HepG2 (cell line): Measurements from ENCODE around the gene LEMD3. TPM values are rescaled to one million over a fixed set of nuclear protein-coding genes. Genes with fewer than 3 reads are reported as not detected.

Experiments used
- ATAC-seq: fragments of 200-7000 bp; cut with Tn5 transposase; 3 replicates; pipeline ENCODE4 v1.9.1; 2020; ENCODE audit warnings: mild to moderate bottlenecking, moderate library complexity
- BruUV-seq: library from RNA; stranded (reverse); fragments of 400-500 nt; replicated peaks from 2 replicates; lab custom pipeline; 2021; lab: Mats Ljungman, UMichigan
- CTCF ChIA-PET: fragments of 300-600 bp; formaldehyde crosslinking; extraction: SDS; loops from one replicate; lab custom pipeline; 2021; ENCODE audit warnings: low total read pairs, inconsistent platforms, low intra/inter-chr PET ratio; lab: Yijun Ruan, JAX
- POLR2A ChIA-PET: fragments of 350-600 bp; sonication (Branson Sonifier 250); formaldehyde crosslinking; loops from one replicate; lab custom pipeline; 2020; ENCODE audit warnings: antibody characterized with exemption, inconsistent platforms; lab: Yijun Ruan, JAX
- DNase-seq: peaks from one replicate; pipeline ENCODE4 v3.0.0-alpha.2; 2015; ENCODE audit warnings: low spot score
- FAIRE-seq: peaks from 3 replicates; lab custom pipeline; 2011; peaks lifted over from hg19 to GRCh38; lab: Jason Lieb, UNC
- H2AFZ ChIP-seq: one replicate; pipeline ENCODE4 v1.6.1; 2011; ENCODE audit warnings: low read length, inconsistent platforms
- H3K27ac ChIP-seq: fragments of 300-600 bp; 3 replicates; pipeline ENCODE4 v1.8.0; 2011; ENCODE audit warnings: mixed run types, mild to moderate bottlenecking, mixed read lengths, low read length, inconsistent platforms; ENCODE audit not compliant: insufficient read depth; ENCODE audit errors: extremely low read length
- H3K27me3 ChIP-seq, 2 experiments: fragments of 200-600 bp in 1 of 2; 2 replicates in 1 of 2; 3 replicates in 1 of 2; pipeline versions ENCODE4 v1.6.0 to v1.8.0; 2011; ENCODE audit warnings: low read length in 2 of 2, mild to moderate bottlenecking in 2 of 2, moderate library complexity in 2 of 2, inconsistent platforms in 1 of 2; ENCODE audit not compliant: insufficient read depth in 2 of 2, control insufficient read depth in 1 of 2
- H3K36me3 ChIP-seq, 2 experiments: fragments of 200-600 bp in 1 of 2; replicated peaks in 1 of 2; 2 replicates in 1 of 2; 3 replicates in 1 of 2; pipeline versions ENCODE4 v1.5.1 to v1.8.0; 2011; ENCODE audit warnings: low read length in 2 of 2, inconsistent platforms in 1 of 2; ENCODE audit not compliant: insufficient read depth in 2 of 2, control insufficient read depth in 1 of 2
- H3K4me1 ChIP-seq: 2 replicates; pipeline ENCODE4 v1.5.1; 2012; ENCODE audit warnings: low read length, inconsistent platforms; ENCODE audit not compliant: insufficient read depth
- H3K4me2 ChIP-seq: 2 replicates; pipeline ENCODE4 v1.6.0; 2011; ENCODE audit warnings: low read depth, low read length, inconsistent platforms
- H3K4me3 ChIP-seq, 3 experiments: fragments of 200-600 bp in 1 of 3; sonication (generic), shearing (Covaris generic) in 1 of 3; replicated peaks in 1 of 3; 2 replicates each; pipeline ENCODE4 v1.5.1; 2011 to 2016; ENCODE audit warnings: low read length in 3 of 3, inconsistent platforms in 2 of 3, low read depth in 2 of 3, mild to moderate bottlenecking in 2 of 3, control low read depth in 1 of 3, mixed read lengths in 1 of 3; ENCODE audit not compliant: insufficient read depth in 1 of 3
- H3K79me2 ChIP-seq: one replicate; pipeline ENCODE4 v1.6.1; 2011; ENCODE audit warnings: low read length, inconsistent platforms; ENCODE audit not compliant: insufficient read depth
- H3K9ac ChIP-seq: 2 replicates; pipeline ENCODE4 v1.6.0; 2011; ENCODE audit warnings: mild to moderate bottlenecking, low read depth, low read length, inconsistent platforms; ENCODE audit not compliant: insufficient read depth
- H3K9me3 ChIP-seq: 2 replicates; pipeline ENCODE4 v1.5.1; 2012; ENCODE audit warnings: mild to moderate bottlenecking, low read length
- H4K20me1 ChIP-seq: 2 replicates; pipeline ENCODE4 v1.6.0; 2011; ENCODE audit warnings: inconsistent platforms, mild to moderate bottlenecking, low read length, moderate library complexity; ENCODE audit not compliant: insufficient read depth
- ATF1 ChIP-seq: IDR thresholded peaks from 2 replicates; pipeline ENCODE4 v1.6.1; 2016; ENCODE audit warnings: mild to moderate bottlenecking, control low read depth
- ATF7 ChIP-seq, 2 experiments: fragments of 450-650 bp in 1 of 2; sonication (generic) in 1 of 2; formaldehyde crosslinking in 1 of 2; IDR thresholded peaks; 2 replicates each; pipeline versions ENCODE4 v1.4.0 to v1.6.1; 2016 to 2020; ENCODE audit warnings: antibody characterized with exemption in 1 of 2, mild to moderate bottlenecking in 1 of 2, missing genetic modification reagents in 1 of 2
- EZH2 ChIP-seq: conservative IDR thresholded peaks from 2 replicates; pipeline ENCODE4 v1.6.1; 2012; ENCODE audit warnings: mild to moderate bottlenecking, low read depth, low read length, moderate library complexity
- HIC2 ChIP-seq: sonication (generic); formaldehyde crosslinking; IDR thresholded peaks from 2 replicates; pipeline ENCODE4 v1.9.0; 2022; ENCODE audit warnings: low read depth, missing genetic modification reagents
- JARID2 ChIP-seq: sonication (generic); formaldehyde crosslinking; IDR thresholded peaks from 2 replicates; pipeline ENCODE4 v1.8.1; 2023; ENCODE audit warnings: missing genetic modification reagents, inconsistent platforms; ENCODE audit not compliant: insufficient replicate concordance
- LCORL ChIP-seq, 2 experiments: fragments of 450-650 bp in 1 of 2; sonication (generic) in 1 of 2; formaldehyde crosslinking in 1 of 2; IDR thresholded peaks; 2 replicates each; pipeline versions ENCODE4 v1.5.0 to v1.6.1; 2017 to 2020; ENCODE audit warnings: antibody characterized with exemption in 1 of 2, missing genetic modification reagents in 1 of 2
- MAFF ChIP-seq: IDR thresholded peaks from 2 replicates; pipeline ENCODE4 v1.6.1; 2011; ENCODE audit warnings: low read depth, low read length, improper control_type of control experiment
- MAFK ChIP-seq, 2 experiments: IDR thresholded peaks in 1 of 2; conservative IDR thresholded peaks in 1 of 2; 2 replicates each; pipeline ENCODE4 v1.6.1; 2011; ENCODE audit warnings: improper control_type of control experiment in 2 of 2, low read length in 2 of 2
- NCOA1 ChIP-seq: sonication (generic); formaldehyde crosslinking; IDR thresholded peaks from 2 replicates; pipeline ENCODE4 v1.9.0; 2021; ENCODE audit warnings: missing genetic modification reagents
- NCOR1 ChIP-seq: fragments of 200-600 bp; sonication (generic); IDR thresholded peaks from 2 replicates; pipeline ENCODE4 v1.7.0; 2017; ENCODE audit warnings: antibody characterized with exemption, low read length, borderline replicate concordance
- RAD21 ChIP-seq: fragments of 450-650 bp; formaldehyde crosslinking; IDR thresholded peaks from 2 replicates; pipeline ENCODE4 v1.5.0; 2020; ENCODE audit warnings: mild to moderate bottlenecking
- SALL1 ChIP-seq: sonication (generic); formaldehyde crosslinking; IDR thresholded peaks from 2 replicates; pipeline ENCODE4 v1.8.0; 2022; ENCODE audit warnings: mild to moderate bottlenecking, missing genetic modification reagents
- SUZ12 ChIP-seq: fragments of 150-350 bp; IDR thresholded peaks from 2 replicates; pipeline ENCODE4 v1.6.1; 2014; ENCODE audit warnings: low read depth, low read length
- ZNF18 ChIP-seq: sonication (generic); formaldehyde crosslinking; IDR thresholded peaks from 2 replicates; pipeline ENCODE4 v1.8.0; 2022; ENCODE audit warnings: mild to moderate bottlenecking, missing genetic modification reagents; ENCODE audit not compliant: insufficient replicate concordance
- ZNF326 ChIP-seq: sonication (generic); formaldehyde crosslinking; IDR thresholded peaks from 2 replicates; pipeline ENCODE4 v1.4.0; 2020; ENCODE audit warnings: missing genetic modification reagents, borderline replicate concordance
- ZNF367 ChIP-seq: sonication (generic); formaldehyde crosslinking; IDR thresholded peaks from 2 replicates; pipeline ENCODE4 v1.4.0; 2020; ENCODE audit warnings: missing genetic modification reagents, borderline replicate concordance
- ZNF678 ChIP-seq: sonication (generic); formaldehyde crosslinking; IDR thresholded peaks from 2 replicates; pipeline ENCODE4 v1.4.0; 2020; ENCODE audit warnings: mild to moderate bottlenecking, missing genetic modification reagents
- WGBS: methylation state at CpG from one replicate; pipeline ENCODE4 v1.1.6; 2017; ENCODE audit warnings: low lambda C conversion rate; 5-methylcytosine and 5-hydroxymethylcytosine counted together
- in situ Hi-C: cut with HindIII; loops from 2 replicates; pipeline ENCODE4 v1.10.0; 2017; ENCODE audit warnings: low pct_unique_long_range_greater_than_20kb; ENCODE audit not compliant: extremely low pct_ligation_motif_present
- intact Hi-C: fragments of 100-400 bp; cut with micrococcal nuclease; formaldehyde crosslinking; loops from one replicate; pipeline ENCODE4 v1.10.0; 2022; ENCODE audit not compliant: unreplicated experiment
- polyA plus RNA-seq, 8 experiments: library from polyadenylated mRNA; depleted of rRNA in 3 of 8; stranded (reverse) in 7 of 8; unstranded in 1 of 8; fragments of >200 nt; fragmentation: Illumina TruSeq in 4 of 8; extraction: Trizol in 4 of 8; gene quantifications; 2 replicates each; pipeline versions ENCODE4 v1.2.1 to v1.2.3, GENCODE V29; 2011 to 2016; ENCODE audit warnings: low read depth in 4 of 8, missing spikeins in 1 of 8, mixed read lengths in 1 of 8; ENCODE audit not compliant: insufficient read depth in 1 of 8
- total RNA-seq, 5 experiments: library from RNA; depleted of rRNA; stranded (reverse); fragments of >200 nt; fragmentation: Illumina TruSeq; extraction: Trizol; gene quantifications; 2 replicates each; pipeline ENCODE4 v1.2.3, GENCODE V29; 2016; ENCODE audit warnings: low read depth in 1 of 5

LEMD3 gene
- total and polyA plus RNA-seq, 2 of the 13 experiments (the other 11 are each of a cell fraction or from before 2014, with no cell fraction given): 9.3 to 18.7 TPM

- Histone ChIP-seq H3K27ac (peak overlapping the region; percentile 88), H3K4me3 (peak overlapping the region; percentile 92 to 97 (median 94)), H3K9me3 (no peaks in the 10 kb centered on the region), H3K9ac (peak overlapping the region; percentile 94), H2AFZ (no peak overlapping the region), H4K20me1 (peaks cover 46% of the 10 kb centered on the region), H3K79me2 (peaks cover 58% of the 10 kb centered on the region), H3K27me3 (no peaks in the 10 kb centered on the region; a peak in 1 of 5 replicates), H3K4me1 (peaks cover 42% of the 10 kb centered on the region), H3K4me2 (peak overlapping the region; percentile 91), H3K36me3 (no peaks in the 10 kb centered on the region; a peak in 1 of 5 replicates)
- DNase-seq: peak; percentile 27
- peak; percentile 81 for ATAC-seq
- intact Hi-C loops: loop anchor here (5.0 kb wide), 1 partner anchor 67 kb away; no protein-coding TSS in a partner anchor
- CTCF ChIA-PET: no interaction called here
- in situ Hi-C loops: no loop called here
- FAIRE-seq: no peak
- no TSS peak for BruUV-seq
- WGBS: 1% methylated on average over 21 of the region's 47 CpGs
- POLR2A ChIA-PET: interaction anchor here (1.3 to 3.1 kb wide), 5 partner anchors 11 to 999 kb away, joined by 3 to 8 read pairs (median 7); partner anchors contain the start of gene TMBIM4
- no peak for TF ChIP-seq JARID2
- no peak for TF ChIP-seq ATF1
- TF ChIP-seq NCOA1: no peak
- no peak for TF ChIP-seq ZNF326 (CRISPR knock-in tag)
- TF ChIP-seq MAFK (conservative IDR thresholded peaks at IDR 0.05 in 1 of 2, IDR thresholded peaks at IDR 0.05 in 1 of 2; ENCODE audit: low read length in 2 of 2): no peak
- TF ChIP-seq SUZ12: no peak
- TF ChIP-seq MAFF: no peak
- no peak for TF ChIP-seq NCOR1
- no peak for TF ChIP-seq EZH2
- TF ChIP-seq HIC2: no peak
- 0 out of 2 replicates have a peak, but pooled peaks have one; percentile 11 for TF ChIP-seq RAD21
- no peak for TF ChIP-seq ZNF678 (CRISPR knock-in tag)
- no peak for TF ChIP-seq LCORL (IDR thresholded peaks at IDR 0.05)
- TF ChIP-seq LCORL (CRISPR knock-in tag; IDR thresholded peaks at IDR 0.05): no peak
- no peak for TF ChIP-seq ZNF367
- no peak for TF ChIP-seq ZNF18 (CRISPR knock-in tag)
- peak; percentile 33; the same call in 1 of the 2 replicates for TF ChIP-seq SALL1 (CRISPR knock-in tag)
- TF ChIP-seq ATF7 (IDR thresholded peaks at IDR 0.05): no peak
- TF ChIP-seq ATF7 (CRISPR knock-in tag; IDR thresholded peaks at IDR 0.05): no peak
Measured at GRCh38 chr12:65170209-65170881, 962 bp downstream of the LEMD3 start.
